GM12874 (cell line): Measurements from ENCODE around the gene MOGAT1.

Experiments
- CTCF ChIP-seq: IDR thresholded peaks from 2 replicates; pipeline ENCODE4 v1.5.1; 2011; ENCODE audit warnings: low read depth, mild to moderate bottlenecking, control low read depth, low read length, moderate library complexity; ENCODE audit not compliant: insufficient read depth

Gene MOGAT1

GRCh38 chr2:222751238-222751637, 79.8 kb downstream of the MOGAT1 start:
- no peak for TF ChIP-seq CTCF

DNA sequence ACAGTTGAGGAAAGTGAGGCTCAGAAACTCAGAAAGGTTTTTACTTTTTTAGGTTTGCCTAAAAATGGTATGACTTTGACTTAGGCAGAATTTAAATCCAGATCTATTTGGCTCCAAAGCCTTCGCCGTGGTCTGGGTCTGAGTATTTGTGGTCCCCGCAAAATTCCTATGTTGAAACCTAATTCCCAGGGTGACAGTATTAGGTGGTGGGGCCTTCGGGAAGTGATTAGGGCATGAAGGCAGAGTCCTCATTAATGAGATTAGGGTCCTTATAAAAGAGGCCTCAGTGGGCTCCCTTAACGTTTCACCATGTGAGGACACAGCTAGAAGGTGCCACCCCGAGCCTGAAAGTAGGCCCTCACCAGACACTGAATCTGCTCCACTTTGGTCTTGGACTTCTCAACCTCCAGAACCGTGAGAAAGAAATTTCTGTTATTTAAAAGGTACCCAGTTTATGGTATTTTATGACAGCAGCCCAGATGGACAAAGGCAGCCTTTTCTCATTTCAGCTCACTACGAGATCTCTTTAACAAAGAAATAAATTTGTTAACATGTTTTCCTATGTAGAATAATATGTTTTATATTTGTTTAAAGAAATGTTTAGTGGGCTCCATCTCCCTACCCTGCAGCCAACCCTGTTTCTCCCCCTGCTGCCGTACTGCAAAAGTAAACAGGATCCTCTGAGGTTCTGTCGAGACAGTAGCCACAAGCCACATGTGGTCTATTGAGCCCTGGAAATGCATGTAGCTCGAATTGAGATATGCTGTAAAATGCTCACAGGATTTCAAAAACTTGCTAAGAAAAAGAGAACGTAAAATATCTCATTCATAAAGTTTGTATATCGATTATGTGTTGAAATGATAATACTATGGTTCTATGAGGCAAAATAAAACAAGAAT, 80.6 kb downstream of the MOGAT1 start:
- no peak for TF ChIP-seq CTCF

DNA sequence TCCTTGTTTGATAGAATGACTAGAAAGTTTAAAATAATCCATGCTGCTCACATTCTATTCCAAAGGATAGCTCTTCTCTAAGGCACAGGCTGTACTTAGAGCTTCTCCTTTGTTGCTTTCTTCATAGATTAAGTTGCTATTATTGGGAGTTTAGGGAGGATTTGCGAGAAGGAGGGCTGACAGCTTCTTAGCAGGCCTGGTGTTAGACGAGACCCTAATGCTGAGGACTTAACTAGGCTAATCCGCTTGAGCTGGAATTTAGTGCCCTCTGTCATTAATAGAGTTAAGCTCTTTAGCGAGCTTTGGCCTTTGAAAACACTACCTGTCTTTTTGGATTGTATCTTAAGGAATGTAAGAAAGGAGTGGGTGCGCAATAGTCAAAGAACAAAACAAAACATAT, 81.3 kb downstream of the MOGAT1 start:
- no peak for TF ChIP-seq CTCF

GRCh38 chr2:222753251-222753824, 81.9 kb downstream of the MOGAT1 start:
- TF ChIP-seq CTCF: no peak

GRCh38 chr2:222754324-222754930, 83.0 kb downstream of the MOGAT1 start:
- TF ChIP-seq CTCF: no peak

- TF ChIP-seq CTCF: no peak
Observed at GRCh38 chr2:222756362-222756831, 84.9 kb downstream of the MOGAT1 start.

DNA sequence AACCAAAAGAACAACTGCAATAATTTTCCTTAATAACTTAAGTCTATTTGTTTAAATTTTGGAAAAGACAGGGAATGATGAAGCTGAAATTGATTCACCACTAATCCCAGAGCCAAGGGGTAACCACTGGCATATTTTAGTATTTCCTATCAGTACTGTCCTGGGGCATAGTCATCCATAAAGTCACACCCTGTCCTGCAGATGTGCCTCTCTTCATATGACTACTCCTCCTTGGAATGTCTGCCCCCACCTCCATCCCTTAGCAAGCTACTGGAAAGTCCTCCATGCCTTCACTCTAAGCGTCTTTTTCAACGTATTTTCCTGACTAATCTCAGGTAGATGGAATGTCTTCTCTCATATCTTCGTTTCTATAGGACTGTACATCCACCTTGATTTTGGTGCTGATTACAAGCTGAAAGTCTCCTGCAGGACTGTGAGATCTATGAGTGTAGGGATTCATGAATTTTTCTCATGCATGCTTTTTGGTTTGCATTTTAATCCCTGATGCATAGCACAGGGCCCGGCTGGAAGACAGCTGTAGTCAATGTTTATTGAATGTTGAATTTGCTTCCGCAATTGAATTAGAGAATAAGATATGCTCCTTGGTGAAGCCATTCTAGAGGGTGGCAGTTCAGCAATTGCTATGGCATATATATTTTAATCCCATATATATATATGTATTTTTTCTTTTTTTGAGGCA, 85.6 kb downstream of the MOGAT1 start:
- TF ChIP-seq CTCF: no peak
